ENCODE measurements around the gene SATB2.

DNA sequence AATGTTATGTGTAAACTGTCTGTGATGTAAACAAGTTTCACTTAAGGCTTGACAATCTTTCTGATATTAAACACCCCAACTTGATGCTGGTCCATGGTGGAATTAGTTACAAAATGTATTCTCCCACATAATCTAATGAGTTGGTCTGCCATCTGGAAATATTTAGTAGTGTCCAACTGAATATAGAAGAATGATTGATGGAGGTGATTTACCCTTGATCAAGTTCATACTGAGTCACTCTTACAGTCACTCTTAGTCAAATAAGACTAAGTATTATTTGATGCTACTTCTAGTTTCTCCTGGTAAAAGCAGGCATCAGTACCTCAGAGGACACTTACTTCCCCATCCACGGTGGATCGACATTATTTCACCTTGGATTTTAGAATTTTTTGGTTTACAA is 198.1 kb downstream of the SATB2 start:
- no peak for TF ChIP-seq EZH2 (IDR thresholded peaks at IDR 0.05; ENCODE audit: low read length, unreplicated experiment)
- TF ChIP-seq, protein P1, sequence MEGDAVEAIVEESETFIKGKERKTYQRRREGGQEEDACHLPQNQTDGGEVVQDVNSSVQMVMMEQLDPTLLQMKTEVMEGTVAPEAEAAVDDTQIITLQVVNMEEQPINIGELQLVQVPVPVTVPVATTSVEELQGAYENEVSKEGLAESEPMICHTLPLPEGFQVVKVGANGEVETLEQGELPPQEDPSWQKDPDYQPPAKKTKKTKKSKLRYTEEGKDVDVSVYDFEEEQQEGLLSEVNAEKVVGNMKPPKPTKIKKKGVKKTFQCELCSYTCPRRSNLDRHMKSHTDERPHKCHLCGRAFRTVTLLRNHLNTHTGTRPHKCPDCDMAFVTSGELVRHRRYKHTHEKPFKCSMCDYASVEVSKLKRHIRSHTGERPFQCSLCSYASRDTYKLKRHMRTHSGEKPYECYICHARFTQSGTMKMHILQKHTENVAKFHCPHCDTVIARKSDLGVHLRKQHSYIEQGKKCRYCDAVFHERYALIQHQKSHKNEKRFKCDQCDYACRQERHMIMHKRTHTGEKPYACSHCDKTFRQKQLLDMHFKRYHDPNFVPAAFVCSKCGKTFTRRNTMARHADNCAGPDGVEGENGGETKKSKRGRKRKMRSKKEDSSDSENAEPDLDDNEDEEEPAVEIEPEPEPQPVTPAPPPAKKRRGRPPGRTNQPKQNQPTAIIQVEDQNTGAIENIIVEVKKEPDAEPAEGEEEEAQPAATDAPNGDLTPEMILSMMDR (conservative IDR thresholded peaks at IDR 0.05; ENCODE audit: low read depth, low read length): no peak
